GM13977 (cell line): ENCODE measurements around the gene RBM33.

Experiments
- DNase-seq: peaks from one replicate; pipeline ENCODE4 v3.0.0; 2012; ENCODE audit warnings: low spot score
- CTCF ChIP-seq: IDR thresholded peaks from 2 replicates; pipeline ENCODE4 v1.5.1; 2012; ENCODE audit warnings: mild to moderate bottlenecking, control low read depth; ENCODE audit not compliant: insufficient read depth; ENCODE audit errors: extremely low read depth, missing control alignments
- in situ Hi-C: fragments of 300-500 bp; cut with MboI; formaldehyde crosslinking; loops from one replicate; pipeline ENCODE4 v1.12.0; 2022; ENCODE audit warnings: low sequenced_read_pairs, low pct_unique_long_range_greater_than_20kb, mixed read lengths, inconsistent platforms; ENCODE audit not compliant: unreplicated experiment

The RBM33 gene

GRCh38 chr7:155756322-155756721, 111.9 kb downstream of the RBM33 start:
- DNase-seq, result no peak
- in situ Hi-C loops, result no loop called here
- no peak for TF ChIP-seq CTCF

GRCh38 chr7:155758348-155758747, 113.9 kb downstream of the RBM33 start:
- no peak for DNase-seq
- in situ Hi-C loops, result no loop called here
- no peak for TF ChIP-seq CTCF

GRCh38 chr7:155759740-155760430, 115.4 kb downstream of the RBM33 start:
- in situ Hi-C loops, result loop anchor here (10.0 kb wide), 1 partner anchor 155 kb away; no protein-coding TSS in a partner anchor
- no peak for DNase-seq
- no peak for TF ChIP-seq CTCF

- in situ Hi-C loops, result loop anchor here (10.0 kb wide), 1 partner anchor 156 kb away; no protein-coding TSS in a partner anchor
- no peak for DNase-seq
- no peak for TF ChIP-seq CTCF
Measured at GRCh38 chr7:155761162-155761561, 116.7 kb downstream of the RBM33 start.

GRCh38 chr7:155762036-155762435, 117.6 kb downstream of the RBM33 start:
- TF ChIP-seq CTCF, result no peak
- no peak for DNase-seq
- in situ Hi-C loops, result loop anchor here (10.0 kb wide), 1 partner anchor 157 kb away; no protein-coding TSS in a partner anchor

GRCh38 chr7:155762655-155763054, 118.2 kb downstream of the RBM33 start:
- in situ Hi-C loops, result loop anchor here (10.0 kb wide), 1 partner anchor 158 kb away; no protein-coding TSS in a partner anchor
- no peak for DNase-seq
- TF ChIP-seq CTCF, result no peak
